ENCODE measurements around the gene C10orf95. TPM values are rescaled to one million over a fixed set of nuclear protein-coding genes. Genes with fewer than 3 reads are reported as not detected.
A peak's percentile ranks its signal among the peaks of the same experiment; 100 is the strongest.

The C10orf95 gene
- total RNA-seq, 1 donor from 2014 or later = not detected

DNA sequence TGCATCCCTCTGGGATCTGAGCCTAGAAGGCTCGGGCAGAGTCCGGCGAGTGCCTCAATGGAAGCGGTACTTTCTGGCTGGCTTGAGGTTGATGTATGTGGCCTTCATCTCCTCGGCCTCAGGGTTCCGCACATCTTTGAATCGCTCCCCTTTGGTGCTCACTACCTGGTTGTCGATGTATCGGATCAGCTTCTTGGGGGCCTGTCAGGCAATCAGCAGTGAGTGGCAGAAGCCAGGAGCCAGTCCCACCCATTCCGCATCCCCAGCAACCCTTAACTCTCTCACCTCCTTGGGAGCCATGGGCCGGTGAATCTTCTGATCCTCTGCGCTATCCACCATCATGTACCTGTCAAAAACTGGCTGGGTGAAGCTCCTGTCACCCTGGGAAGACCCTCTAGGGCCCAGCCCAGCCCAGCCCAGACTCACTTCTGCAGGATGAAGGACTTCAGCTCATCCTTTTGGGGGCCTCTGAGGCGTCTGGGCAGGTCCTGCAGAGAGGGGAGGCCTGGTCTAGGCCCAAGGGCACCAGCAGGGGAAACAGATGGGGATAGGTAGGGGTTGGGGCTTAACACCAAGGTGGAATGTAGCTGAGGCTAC, 27.9 kb downstream of the C10orf95 start:
- Histone ChIP-seq H3K79me2 (ENCODE audit: low read depth) (no peaks in the 10 kb centered on the region), H3K4me3 (no peak overlapping the region), H3K4me2 (no peak overlapping the region), H2AFZ (replicated peaks) (no peak overlapping the region), H3K27ac (no peak overlapping the region), H3K4me1 (peaks cover 12% of the 10 kb centered on the region), H4K20me1 (ENCODE audit: low read depth) (peaks cover 36% of the 10 kb centered on the region), H3F3A (ENCODE audit: low read depth) (peaks cover 42% of the 10 kb centered on the region), H3K27me3 (peaks cover 13% of the 10 kb centered on the region), H3K9me3 (ENCODE audit: low read depth) (no peaks in the 10 kb centered on the region), H3K36me3 (no peaks in the 10 kb centered on the region), H3K9ac (no peak overlapping the region)
- Mint-ChIP-seq H3K27ac (no peak overlapping the region), H3K4me3 (peak overlapping the region; percentile 33), H3K36me3 (peaks cover 4% of the 10 kb centered on the region), H3K9me3 (no peaks in the 10 kb centered on the region), H3K27me3 (ENCODE audit: insufficient read depth, low read depth) (peaks cover 14% of the 10 kb centered on the region), H3K4me1 (peaks cover 24% of the 10 kb centered on the region)
- TF ChIP-seq EZH2phosphoT487 (IDR thresholded peaks at IDR 0.05) (no peak), EZH2 (IDR thresholded peaks at IDR 0.05) (no peak)
- TF ChIP-seq, protein P1, sequence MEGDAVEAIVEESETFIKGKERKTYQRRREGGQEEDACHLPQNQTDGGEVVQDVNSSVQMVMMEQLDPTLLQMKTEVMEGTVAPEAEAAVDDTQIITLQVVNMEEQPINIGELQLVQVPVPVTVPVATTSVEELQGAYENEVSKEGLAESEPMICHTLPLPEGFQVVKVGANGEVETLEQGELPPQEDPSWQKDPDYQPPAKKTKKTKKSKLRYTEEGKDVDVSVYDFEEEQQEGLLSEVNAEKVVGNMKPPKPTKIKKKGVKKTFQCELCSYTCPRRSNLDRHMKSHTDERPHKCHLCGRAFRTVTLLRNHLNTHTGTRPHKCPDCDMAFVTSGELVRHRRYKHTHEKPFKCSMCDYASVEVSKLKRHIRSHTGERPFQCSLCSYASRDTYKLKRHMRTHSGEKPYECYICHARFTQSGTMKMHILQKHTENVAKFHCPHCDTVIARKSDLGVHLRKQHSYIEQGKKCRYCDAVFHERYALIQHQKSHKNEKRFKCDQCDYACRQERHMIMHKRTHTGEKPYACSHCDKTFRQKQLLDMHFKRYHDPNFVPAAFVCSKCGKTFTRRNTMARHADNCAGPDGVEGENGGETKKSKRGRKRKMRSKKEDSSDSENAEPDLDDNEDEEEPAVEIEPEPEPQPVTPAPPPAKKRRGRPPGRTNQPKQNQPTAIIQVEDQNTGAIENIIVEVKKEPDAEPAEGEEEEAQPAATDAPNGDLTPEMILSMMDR (IDR thresholded peaks at IDR 0.05) = no peak
- no peak for DNase-seq (ENCODE audit: low spot score)

DNA sequence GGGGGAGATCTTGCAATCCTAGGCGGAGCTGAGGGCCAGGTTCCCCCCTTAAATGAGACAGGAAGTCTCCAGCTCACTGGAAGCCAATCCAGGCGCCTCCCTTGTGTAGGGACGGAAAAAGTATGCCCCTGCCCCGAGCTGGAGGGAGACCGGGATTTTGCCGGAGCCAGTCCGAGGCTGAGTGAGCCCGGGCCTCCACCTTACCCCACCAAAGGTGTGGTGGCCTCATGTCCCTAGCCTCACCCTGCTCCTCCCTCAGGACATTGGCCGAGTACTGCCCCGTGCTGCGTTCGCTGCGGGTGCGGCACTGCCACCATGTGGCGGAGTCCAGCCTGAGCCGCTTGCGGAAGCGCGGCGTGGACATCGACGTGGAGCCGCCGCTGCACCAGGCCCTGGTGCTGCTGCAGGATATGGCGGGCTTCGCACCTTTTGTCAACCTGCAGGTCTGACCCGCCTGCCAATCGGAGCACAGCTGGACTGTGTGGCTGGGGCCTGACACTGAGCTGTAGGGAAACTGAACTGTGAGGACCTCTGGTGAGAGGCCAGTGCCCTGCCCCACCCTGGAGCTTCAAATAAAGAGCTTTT, 28.7 kb downstream of the C10orf95 start:
- Histone ChIP-seq H3K4me2 (peak overlapping the region; percentile 87), H2AFZ (replicated peaks) (no peak overlapping the region), H3F3A (ENCODE audit: low read depth) (peaks cover 46% of the 10 kb centered on the region), H3K4me1 (peaks cover 16% of the 10 kb centered on the region), H4K20me1 (ENCODE audit: low read depth) (peaks cover 39% of the 10 kb centered on the region), H3K27me3 (peaks cover 19% of the 10 kb centered on the region), H3K36me3 (no peaks in the 10 kb centered on the region), H3K27ac (no peak overlapping the region), H3K9ac (no peak overlapping the region), H3K79me2 (ENCODE audit: low read depth) (no peaks in the 10 kb centered on the region), H3K4me3 (peak overlapping the region; percentile 77), H3K9me3 (ENCODE audit: low read depth) (no peaks in the 10 kb centered on the region)
- TF ChIP-seq EZH2 (IDR thresholded peaks at IDR 0.05) (no peak), EZH2phosphoT487 (IDR thresholded peaks at IDR 0.05) (no peak)
- TF ChIP-seq, protein P1 (IDR thresholded peaks at IDR 0.05) = peak; percentile 75
- H3K36me3 Mint-ChIP-seq = peaks cover 4% of the 10 kb centered on the region
- no peaks in the 10 kb centered on the region for H3K9me3 Mint-ChIP-seq
- DNase-seq (ENCODE audit: low spot score) = peak; percentile 83
- peaks cover 19% of the 10 kb centered on the region for H3K27me3 Mint-ChIP-seq (ENCODE audit: insufficient read depth, low read depth)
- no peak overlapping the region for H3K27ac Mint-ChIP-seq
- peak overlapping the region; percentile 81 for H3K4me3 Mint-ChIP-seq
- peaks cover 32% of the 10 kb centered on the region for H3K4me1 Mint-ChIP-seq

DNA sequence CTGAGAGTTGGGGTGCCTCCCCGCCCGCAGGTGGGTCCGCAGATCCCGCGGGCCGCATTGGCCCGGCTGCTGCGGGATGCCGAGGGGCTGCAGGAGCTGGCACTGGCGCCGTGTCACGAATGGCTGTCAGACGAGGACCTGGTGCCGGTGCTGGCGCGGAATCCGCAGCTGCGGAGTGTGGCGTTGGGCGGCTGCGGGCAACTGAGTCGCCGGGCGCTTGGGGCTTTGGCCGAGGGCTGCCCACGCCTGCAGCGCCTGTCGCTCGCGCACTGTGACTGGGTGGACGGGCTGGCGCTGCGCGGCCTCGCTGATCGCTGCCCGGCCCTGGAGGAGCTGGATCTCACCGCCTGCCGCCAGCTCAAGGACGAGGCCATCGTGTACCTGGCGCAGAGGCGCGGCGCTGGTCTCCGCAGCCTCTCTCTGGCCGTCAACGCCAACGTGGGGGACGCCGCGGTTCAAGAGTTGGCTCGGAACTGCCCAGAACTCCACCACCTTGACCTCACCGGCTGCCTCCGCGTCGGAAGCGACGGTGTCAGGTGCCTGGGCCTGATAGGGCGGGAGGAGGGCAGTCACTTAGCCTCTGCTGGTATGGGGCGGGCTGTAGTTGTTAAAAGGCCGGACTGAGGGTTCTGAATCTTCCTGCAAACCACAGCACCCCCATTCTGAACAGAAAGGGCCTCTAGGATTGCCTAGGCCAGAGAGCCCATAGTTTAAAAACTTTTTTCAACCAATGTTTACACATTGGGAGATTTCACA, 29.4 kb downstream of the C10orf95 start:
- TF ChIP-seq EZH2phosphoT487 (IDR thresholded peaks at IDR 0.05) = no peak
- TF ChIP-seq, protein P1 (IDR thresholded peaks at IDR 0.05) = no peak
- peak; percentile 46 for TF ChIP-seq EZH2 (IDR thresholded peaks at IDR 0.05)
- Histone ChIP-seq H3K4me2 (peak overlapping the region; percentile 87), H3K36me3 (no peaks in the 10 kb centered on the region), H3K9ac (no peak overlapping the region), H2AFZ (replicated peaks) (peak overlapping the region; percentile 96), H3K79me2 (ENCODE audit: low read depth) (no peaks in the 10 kb centered on the region), H4K20me1 (ENCODE audit: low read depth) (peaks cover 39% of the 10 kb centered on the region), H3K4me3 (peak overlapping the region; percentile 77), H3K9me3 (ENCODE audit: low read depth) (no peaks in the 10 kb centered on the region), H3K27me3 (peaks cover 26% of the 10 kb centered on the region), H3K27ac (no peak overlapping the region), H3F3A (ENCODE audit: low read depth) (peaks cover 46% of the 10 kb centered on the region), H3K4me1 (peaks cover 16% of the 10 kb centered on the region)
- Mint-ChIP-seq H3K36me3 (peaks cover 4% of the 10 kb centered on the region), H3K27me3 (ENCODE audit: insufficient read depth, low read depth) (peaks cover 19% of the 10 kb centered on the region), H3K4me1 (peaks cover 37% of the 10 kb centered on the region), H3K27ac (no peak overlapping the region), H3K9me3 (no peaks in the 10 kb centered on the region), H3K4me3 (peak overlapping the region; percentile 98)
- DNase-seq (ENCODE audit: low spot score) = peak; percentile 52

Measured in neural progenitor cell (in vitro differentiated cells).